ENCODE data around the gene DTYMK.

DTYMK gene, protein sequence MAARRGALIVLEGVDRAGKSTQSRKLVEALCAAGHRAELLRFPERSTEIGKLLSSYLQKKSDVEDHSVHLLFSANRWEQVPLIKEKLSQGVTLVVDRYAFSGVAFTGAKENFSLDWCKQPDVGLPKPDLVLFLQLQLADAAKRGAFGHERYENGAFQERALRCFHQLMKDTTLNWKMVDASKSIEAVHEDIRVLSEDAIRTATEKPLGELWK

DNA sequence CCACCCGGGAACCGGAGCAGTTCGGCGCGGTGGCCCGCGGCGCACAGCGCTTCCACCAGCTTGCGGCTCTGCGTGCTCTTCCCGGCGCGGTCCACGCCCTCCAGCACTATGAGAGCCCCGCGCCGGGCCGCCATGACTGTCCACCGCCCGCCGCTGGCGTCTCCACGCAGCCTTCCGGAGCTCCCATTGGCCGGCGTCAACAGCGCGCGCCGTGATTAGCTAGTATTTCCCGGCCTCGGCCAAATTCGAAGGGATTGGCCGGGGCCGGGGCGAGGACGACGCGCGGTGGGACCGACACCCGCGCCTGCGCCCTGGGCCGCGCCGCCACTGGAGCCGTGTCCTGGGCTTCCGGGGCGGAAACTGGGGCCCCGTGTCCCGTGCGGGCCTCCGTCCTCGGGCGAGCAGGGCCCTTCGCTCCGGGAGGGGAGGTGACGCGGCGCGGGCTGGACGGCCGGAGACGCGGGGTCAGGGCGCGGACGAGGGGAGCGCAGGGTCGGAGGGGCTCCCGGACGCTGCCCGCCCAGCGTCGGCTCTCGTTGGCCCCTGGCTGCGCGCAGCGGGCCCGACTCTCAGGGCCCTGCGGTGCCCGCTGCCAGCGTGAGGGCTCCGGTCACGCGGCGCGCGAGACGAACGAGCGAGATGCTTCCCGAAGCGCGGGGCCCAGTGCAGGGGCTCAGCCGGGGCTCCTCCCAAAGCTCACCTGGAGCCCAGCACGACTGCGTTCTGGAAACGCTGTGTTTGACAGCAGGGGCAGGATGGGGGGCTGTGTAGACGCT lies at the start of gene DTYMK:
DTYMK (minus strand) TSS at position 166 of the 776 bp plus-strand sequence; CDS start at position 134, 32 bp downstream.
- DNase-seq, result peak; percentile 99

- no peak for DNase-seq
Observed at GRCh38 chr2:241736111-241736510, 49.5 kb upstream of the DTYMK start.

- DNase-seq, result peak; percentile 93 to 99 (median 97)
Observed at GRCh38 chr2:241734467-241735208, 48.0 kb upstream of the DTYMK start, which contains the start of gene D2HGDH. D2HGDH (plus strand) TSS chr2:241734630; CDS start chr2:241735225, 595 bp downstream.

DNA sequence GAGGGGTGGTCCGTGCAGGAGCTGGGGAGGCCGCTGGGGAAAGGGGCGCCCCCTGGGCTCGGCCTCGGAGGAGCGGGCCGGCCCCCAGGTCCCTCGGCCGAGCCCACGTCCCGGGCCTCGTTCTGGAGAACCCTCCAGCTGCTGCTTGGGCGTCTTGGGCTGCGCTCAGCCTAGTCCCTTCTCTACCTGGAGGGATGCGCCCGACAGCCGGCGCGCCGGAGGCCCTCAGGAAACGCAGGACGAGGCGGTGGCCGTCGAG lies 47.5 kb upstream of the DTYMK start:
- DNase-seq, result no peak

- no peak for DNase-seq
Observed at GRCh38 chr2:241733391-241734207, 47.0 kb upstream of the DTYMK start.

- peak; percentile 45 to 56 (median 51) for DNase-seq
Observed at GRCh38 chr2:241732513-241733186, 46.0 kb upstream of the DTYMK start.

DNA sequence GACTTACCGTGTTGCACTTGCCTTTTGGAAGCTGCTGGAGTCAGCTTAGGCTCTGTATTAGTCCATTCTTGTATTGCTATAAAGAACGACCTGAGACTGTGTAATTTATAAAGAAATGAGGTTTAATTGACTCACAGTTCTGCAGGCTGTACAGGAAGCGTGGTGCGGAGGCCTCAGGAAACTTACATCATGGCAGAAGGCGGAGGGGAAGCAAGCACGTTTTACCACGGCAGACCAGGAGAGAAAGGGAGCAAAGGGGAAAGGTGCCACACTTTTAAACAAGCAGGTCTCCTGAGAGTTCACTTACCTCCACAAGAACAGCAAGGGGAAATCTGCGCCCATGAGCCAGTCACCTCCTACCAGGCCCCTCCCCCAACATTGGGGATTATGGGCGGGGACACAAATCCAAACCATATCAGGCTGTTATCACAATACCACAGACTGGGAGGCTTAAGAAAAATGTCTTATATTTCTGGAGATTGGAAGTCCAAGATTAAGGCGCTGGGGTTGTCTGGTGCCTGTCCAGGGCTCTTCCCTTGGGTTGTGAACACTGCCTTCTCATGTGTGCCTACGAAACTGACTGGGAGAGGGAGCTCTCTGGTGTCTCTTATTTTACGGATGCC lies 44.2 kb upstream of the DTYMK start:
- peak; percentile 59 to 64 (median 61) for DNase-seq

DNA sequence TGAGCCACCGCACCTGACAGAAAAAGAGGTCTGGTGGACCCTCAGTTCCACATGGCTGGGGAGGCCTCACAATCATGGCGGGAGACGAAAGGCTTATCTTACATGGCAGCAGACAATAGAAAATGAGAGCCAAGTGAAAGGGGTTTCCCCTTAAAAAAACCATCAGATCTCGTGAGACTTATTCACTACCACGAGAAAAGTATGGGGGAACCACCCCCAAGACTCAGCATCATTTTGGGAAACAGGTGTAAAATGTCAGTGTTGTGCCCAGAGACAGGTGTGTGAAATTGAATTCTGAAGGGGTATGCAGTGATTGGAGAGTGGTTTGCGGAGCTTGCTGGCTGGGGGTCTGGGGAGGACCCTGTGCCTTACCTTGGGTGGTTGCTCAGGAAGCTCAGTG lies 43.3 kb upstream of the DTYMK start:
- peak in 1 of 3 donors; percentile 28 for DNase-seq

DNA sequence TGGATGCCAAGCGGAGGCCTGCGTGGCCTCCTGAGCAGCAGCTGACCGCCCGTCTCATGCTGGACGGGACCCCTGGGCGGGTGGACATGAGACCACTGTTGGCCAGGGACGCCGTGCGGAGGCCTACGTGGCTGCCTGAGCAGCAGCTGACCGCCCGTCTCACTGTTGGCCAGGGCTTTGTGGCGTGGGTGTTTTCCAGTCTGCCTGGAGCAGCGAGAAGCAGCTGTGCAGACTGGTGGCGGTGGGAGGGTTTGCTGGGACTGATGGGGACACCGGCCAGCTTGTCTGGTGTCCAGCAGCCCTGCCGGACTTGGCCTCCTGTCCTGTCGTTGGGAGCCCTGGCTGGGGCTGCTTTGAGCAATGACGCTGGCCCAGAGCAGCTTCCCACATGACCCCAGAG lies 42.0 kb upstream of the DTYMK start:
- DNase-seq, result no peak

GRCh38 chr2:241728000-241728399 lies 41.4 kb upstream of the DTYMK start:
- DNase-seq, result no peak

DNA sequence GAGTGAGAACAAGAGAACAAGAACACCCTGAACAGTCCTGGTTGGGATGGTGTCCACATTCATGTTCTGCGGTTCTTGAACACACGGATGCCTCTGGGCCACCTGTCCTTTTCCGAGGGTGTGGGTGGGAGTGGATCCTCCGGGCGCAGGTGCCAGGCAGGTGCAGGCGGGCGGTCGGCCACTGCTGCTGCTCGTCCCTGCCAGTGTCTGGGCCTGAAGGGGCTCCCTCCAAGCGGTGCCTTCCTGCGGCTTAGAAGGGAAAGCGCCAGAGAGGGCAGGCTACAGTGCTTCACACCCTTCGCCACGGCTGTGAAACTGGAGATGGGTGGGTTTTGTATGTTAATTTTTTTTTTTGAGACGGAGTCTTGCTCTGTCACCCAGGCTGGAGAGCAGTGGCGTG lies 39.8 kb upstream of the DTYMK start:
- DNase-seq, result no peak

- DNase-seq, result peak in 1 of 3 donors; percentile 2
Observed at GRCh38 chr2:241724975-241725870, 38.6 kb upstream of the DTYMK start.

- peak in 1 of 3 donors; percentile 8 for DNase-seq
Observed at GRCh38 chr2:241724259-241724974, 37.8 kb upstream of the DTYMK start.

DNA sequence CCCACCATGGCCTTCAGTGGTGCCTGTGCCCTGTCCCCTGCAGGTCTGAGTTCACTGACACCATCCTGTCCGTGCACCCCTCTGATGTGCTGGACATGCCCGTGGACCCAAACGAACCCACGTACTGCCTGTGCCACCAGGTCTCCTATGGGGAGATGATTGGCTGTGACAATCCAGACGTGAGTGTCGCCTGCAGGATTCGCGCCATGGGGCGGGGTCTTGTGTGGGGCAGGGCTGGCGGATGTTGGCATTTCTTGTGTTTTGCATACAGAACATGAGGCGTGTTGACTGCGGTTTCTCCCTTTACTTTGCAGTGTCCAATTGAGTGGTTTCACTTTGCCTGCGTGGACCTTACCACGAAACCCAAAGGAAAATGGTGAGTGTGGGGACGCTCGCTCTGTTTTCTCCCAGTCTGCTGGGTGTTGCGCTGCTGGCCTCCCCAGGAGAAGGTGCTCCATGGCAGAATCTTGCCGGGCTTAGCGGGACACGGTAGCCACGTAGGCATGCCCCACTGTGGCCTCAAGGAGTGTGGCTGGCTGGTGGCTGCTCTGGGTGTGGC lies 36.4 kb upstream of the DTYMK start:
- no peak for DNase-seq

GRCh38 chr2:241721852-241722251 lies 35.2 kb upstream of the DTYMK start:
- DNase-seq, result no peak

DNA sequence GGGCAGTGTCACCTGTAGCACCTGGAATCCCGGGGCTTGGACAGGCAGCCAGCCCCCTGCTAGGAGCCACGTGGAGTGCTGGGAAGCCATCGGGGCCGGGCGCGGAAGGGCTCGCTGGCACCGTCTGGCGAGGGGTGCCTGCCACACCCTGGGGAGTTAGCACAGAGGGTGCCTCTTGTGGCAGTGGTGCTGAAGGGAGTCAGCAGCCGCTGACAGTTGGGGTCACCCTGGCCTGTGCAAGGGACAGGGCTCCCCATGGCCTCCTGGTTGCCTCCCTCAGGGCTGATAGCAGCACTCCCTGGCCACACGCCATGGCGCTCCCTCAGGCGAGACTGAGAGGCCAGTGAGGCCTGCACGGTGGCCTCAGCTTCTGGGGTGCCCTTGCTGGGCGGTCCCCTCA lies 33.9 kb upstream of the DTYMK start:
- no peak for DNase-seq

- DNase-seq, result no peak
Observed at GRCh38 chr2:241720099-241720498, 33.5 kb upstream of the DTYMK start.

GRCh38 chr2:241719093-241719492 lies 32.5 kb upstream of the DTYMK start:
- DNase-seq, result no peak

DNA sequence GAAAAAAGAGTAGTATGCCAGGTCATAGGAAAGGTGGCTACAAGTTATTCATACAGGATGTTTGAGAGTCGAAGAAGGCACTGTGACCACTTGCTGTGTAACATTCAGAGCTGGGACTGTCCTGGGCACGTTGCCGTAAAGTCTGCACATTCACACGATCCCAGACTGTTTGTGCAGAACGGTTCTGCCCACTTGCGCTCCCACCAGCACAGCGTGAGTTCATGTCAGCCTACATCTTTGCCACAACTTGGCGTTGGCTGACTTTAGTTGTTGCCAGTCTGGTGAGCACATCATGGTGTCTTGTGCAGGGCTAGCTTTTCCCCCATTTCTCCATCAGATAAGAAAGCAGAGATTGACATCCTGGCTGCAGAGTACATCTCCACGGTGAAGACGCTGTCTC lies 22.3 kb upstream of the DTYMK start:
- no peak for DNase-seq

DNA sequence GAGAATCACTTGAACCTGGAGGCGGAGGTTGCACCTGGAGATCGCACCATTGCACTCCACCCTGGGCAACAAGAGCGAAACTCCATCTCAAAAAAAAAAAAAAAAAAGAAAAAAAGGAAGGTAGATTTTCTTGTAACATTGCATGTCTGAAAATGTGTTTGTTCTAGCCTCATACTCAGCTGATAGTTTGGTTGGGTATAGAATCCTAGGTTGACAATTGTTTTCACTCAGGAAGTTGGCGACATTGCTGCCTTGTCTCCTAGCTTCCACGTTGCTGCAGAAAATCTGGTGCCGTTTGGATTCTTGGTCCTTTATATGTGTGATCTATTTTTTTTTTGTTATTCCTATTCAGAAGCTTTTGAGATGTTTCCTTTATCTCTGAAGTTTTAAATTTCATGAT lies 19.9 kb upstream of the DTYMK start:
- no peak for DNase-seq
